ENCODE results near the gene SKA2. TPM values are rescaled to one million over a fixed set of nuclear protein-coding genes. Genes with fewer than 3 reads are reported as not detected.

The SKA2 gene, protein sequence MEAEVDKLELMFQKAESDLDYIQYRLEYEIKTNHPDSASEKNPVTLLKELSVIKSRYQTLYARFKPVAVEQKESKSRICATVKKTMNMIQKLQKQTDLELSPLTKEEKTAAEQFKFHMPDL
- 36.3 and 44.1 TPM in 2 replicates for total RNA-seq (2022)
- percentile 76 among the genes with signal in this experiment for Bru-seq, nascent RNA
- percentile 77 among the genes with signal in this experiment for BruChase-seq, experiment 1, labeled RNA remaining after a 6-hour chase
- BruChase-seq, experiment 2, labeled RNA remaining after a 2-hour chase: percentile 70 among the genes with signal in this experiment
- long read RNA-seq, transcript SKA2-201 (4 exons, 2,798 nt): major isoform, 16 of 41 reads
- long read RNA-seq, transcript SKA2-206 (3 exons, 595 nt): minor isoform, 9 of 41 reads
- long read RNA-seq, transcript SKA2-208 (2 exons, 533 nt): minor isoform, 5 of 41 reads
- long read RNA-seq, partial matches to known transcripts: 0 of 41 reads
- long read RNA-seq, other reads (novel, unspliced or antisense): 6 of 41 reads

DNA sequence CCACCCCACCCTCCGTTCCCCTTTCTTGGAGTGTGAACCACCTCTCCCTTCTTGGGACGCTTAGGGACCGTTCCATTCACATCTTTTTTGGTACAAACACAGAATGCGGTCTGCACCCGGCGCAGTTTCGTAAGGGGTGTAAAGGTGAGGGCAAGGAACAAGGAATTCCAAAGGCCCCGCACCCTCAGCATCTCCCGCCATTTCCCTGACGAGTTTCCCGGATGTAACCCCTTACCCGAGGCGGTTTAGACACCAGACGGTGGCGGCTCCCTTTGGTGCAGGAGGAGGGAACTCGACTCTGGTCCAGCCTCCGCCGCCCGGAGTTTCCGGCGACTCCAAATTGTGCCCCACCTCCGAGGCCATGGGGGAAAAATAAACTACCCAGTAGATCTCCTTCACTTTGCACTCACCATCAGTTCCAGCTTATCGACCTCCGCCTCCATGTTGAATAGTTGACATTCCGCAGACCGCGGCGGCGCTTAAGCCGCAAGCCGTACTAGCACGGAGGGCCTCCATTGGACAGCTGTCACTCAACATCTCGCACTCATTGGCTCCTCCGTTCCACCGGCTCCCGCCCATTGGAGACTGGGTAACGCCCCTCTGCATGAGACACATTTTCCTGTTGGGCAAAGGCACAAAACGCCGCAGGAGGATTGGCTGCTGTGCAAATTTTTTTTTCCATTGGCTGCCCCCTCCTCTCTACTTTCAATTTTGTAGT, at the start of gene SKA2:
Gene SKA2 (minus strand): TSS at position 466 of the 718 bp plus-strand sequence. CDS start 23 bp downstream, at position 443.
- TF ChIP-seq, protein P1, sequence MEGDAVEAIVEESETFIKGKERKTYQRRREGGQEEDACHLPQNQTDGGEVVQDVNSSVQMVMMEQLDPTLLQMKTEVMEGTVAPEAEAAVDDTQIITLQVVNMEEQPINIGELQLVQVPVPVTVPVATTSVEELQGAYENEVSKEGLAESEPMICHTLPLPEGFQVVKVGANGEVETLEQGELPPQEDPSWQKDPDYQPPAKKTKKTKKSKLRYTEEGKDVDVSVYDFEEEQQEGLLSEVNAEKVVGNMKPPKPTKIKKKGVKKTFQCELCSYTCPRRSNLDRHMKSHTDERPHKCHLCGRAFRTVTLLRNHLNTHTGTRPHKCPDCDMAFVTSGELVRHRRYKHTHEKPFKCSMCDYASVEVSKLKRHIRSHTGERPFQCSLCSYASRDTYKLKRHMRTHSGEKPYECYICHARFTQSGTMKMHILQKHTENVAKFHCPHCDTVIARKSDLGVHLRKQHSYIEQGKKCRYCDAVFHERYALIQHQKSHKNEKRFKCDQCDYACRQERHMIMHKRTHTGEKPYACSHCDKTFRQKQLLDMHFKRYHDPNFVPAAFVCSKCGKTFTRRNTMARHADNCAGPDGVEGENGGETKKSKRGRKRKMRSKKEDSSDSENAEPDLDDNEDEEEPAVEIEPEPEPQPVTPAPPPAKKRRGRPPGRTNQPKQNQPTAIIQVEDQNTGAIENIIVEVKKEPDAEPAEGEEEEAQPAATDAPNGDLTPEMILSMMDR (IDR thresholded peaks at IDR 0.05; ENCODE audit: unreplicated experiment): no peak
- Mint-ChIP-seq H3K27me3 (ENCODE audit: unreplicated experiment) (no peaks in the 10 kb centered on the region), H3K4me1 (ENCODE audit: low read depth, unreplicated experiment) (peaks cover 32% of the 10 kb centered on the region), H3K4me3 (ENCODE audit: low read depth, unreplicated experiment) (no peak within 1 kb of the TSS), H3K27ac (ENCODE audit: unreplicated experiment) (no peak within 1 kb of the TSS), H3K9me3 (ENCODE audit: low read depth, unreplicated experiment) (no peaks in the 10 kb centered on the region), H3K36me3 (ENCODE audit: insufficient read depth, unreplicated experiment) (peaks cover 5% of the 10 kb centered on the region)
- DNase-seq: peak; percentile 94
- CTCF ChIA-PET: interaction anchor here (1.3 kb wide), 1 partner anchor 48 kb away, joined by 6 read pairs; the partner anchor contains the start of gene TRIM37
- no TSS peak for BruUV-seq (replicated peaks)
- intact Hi-C loops (cut with micrococcal nuclease; ENCODE audit: unreplicated experiment): loop anchor here (10.0 kb wide), 1 partner anchor 50 kb away; the partner anchor contains the start of gene TRIM37

DNA sequence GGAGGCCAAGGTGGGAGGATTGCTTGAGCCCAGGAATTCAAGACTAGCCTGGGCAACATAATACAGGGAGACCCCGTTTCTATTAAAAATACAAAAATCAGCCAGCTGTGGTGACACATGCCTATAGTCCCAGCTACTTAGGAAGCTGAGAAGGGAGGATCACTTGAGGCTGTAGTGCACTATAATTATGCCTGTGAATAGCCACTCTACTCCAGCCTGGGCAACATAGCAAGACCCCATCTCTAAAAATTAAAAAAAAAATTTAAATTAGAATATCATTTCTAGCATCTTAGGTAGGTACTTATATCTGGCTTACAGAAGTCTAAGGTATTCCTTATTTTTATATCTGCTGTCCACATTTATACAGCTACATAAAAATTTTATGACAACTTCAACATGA, 47.3 kb upstream of the SKA2 start:
- Mint-ChIP-seq H3K36me3 (ENCODE audit: insufficient read depth, unreplicated experiment) (peaks cover 12% of the 10 kb centered on the region), H3K27me3 (ENCODE audit: unreplicated experiment) (no peaks in the 10 kb centered on the region), H3K27ac (ENCODE audit: unreplicated experiment) (no peak overlapping the region), H3K4me3 (ENCODE audit: low read depth, unreplicated experiment) (no peak overlapping the region), H3K9me3 (ENCODE audit: low read depth, unreplicated experiment) (no peaks in the 10 kb centered on the region), H3K4me1 (ENCODE audit: low read depth, unreplicated experiment) (no peaks in the 10 kb centered on the region)
- no peak for DNase-seq
- TF ChIP-seq, protein P1 (IDR thresholded peaks at IDR 0.05; ENCODE audit: unreplicated experiment): no peak
- CTCF ChIA-PET: interaction anchor here (0.6 kb wide), 1 partner anchor 72 kb away, joined by 3 read pairs; no protein-coding TSS in a partner anchor
- no TSS peak for BruUV-seq (replicated peaks)
- intact Hi-C loops (cut with micrococcal nuclease; ENCODE audit: unreplicated experiment): no loop called here

DNA sequence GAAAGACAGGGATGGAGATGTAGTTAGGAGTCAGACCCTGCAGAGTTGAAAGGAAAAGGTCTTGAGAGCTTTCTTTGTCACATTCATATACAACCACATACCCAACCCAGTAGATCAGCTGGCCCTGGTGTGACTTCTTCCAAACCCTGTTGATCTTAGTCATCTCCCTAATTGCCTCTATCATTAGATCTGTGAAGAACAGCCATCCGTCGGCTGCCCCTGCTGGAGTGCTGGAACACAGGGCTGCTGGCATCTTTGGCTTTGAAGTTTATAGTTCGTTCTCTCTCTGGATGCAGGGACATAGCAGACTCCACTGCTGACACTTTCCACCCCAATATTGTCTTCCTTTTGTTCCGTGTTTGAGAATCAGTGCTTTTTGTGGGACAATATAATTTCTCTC, 44.4 kb upstream of the SKA2 start:
- no peaks in the 10 kb centered on the region for H3K4me1 Mint-ChIP-seq (ENCODE audit: low read depth, unreplicated experiment)
- TF ChIP-seq, protein P1 (IDR thresholded peaks at IDR 0.05; ENCODE audit: unreplicated experiment): no peak
- H3K27me3 Mint-ChIP-seq (ENCODE audit: unreplicated experiment): no peaks in the 10 kb centered on the region
- H3K36me3 Mint-ChIP-seq (ENCODE audit: insufficient read depth, unreplicated experiment): peaks cover 12% of the 10 kb centered on the region
- no TSS peak for BruUV-seq (replicated peaks)
- H3K4me3 Mint-ChIP-seq (ENCODE audit: low read depth, unreplicated experiment): no peak overlapping the region
- no peak for DNase-seq
- CTCF ChIA-PET: no interaction called here
- no peak overlapping the region for H3K27ac Mint-ChIP-seq (ENCODE audit: unreplicated experiment)
- H3K9me3 Mint-ChIP-seq (ENCODE audit: low read depth, unreplicated experiment): no peaks in the 10 kb centered on the region
- intact Hi-C loops (cut with micrococcal nuclease; ENCODE audit: unreplicated experiment): no loop called here

DNA sequence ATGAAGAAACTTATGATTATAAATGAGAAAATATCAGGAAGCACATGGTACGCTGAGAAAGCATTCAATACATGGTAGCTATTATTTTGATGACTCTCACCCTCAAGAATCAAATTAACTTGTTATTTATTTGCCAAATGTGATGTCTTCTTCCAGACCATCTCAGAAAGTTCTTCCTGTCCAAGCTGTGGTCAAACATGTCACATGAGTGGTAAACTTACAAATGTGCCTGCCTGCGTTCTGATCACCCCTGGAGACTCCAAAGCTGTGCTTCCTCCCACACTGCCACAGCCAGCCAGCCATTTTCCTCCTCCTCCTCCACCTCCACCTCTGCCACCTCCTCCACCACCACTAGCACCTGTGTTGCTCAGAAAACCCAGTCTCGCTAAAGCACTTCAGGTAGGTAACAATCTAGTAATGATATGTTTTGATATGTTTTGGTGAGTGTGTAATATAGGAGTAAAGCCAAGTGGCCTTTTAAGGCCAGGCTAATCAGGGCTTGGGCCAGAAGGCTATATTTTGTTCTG, 38.4 kb upstream of the SKA2 start:
- intact Hi-C loops (cut with micrococcal nuclease; ENCODE audit: unreplicated experiment): no loop called here
- Mint-ChIP-seq H3K36me3 (ENCODE audit: insufficient read depth, unreplicated experiment) (no peaks in the 10 kb centered on the region), H3K9me3 (ENCODE audit: low read depth, unreplicated experiment) (no peaks in the 10 kb centered on the region), H3K4me3 (ENCODE audit: low read depth, unreplicated experiment) (no peak overlapping the region), H3K4me1 (ENCODE audit: low read depth, unreplicated experiment) (no peaks in the 10 kb centered on the region), H3K27ac (ENCODE audit: unreplicated experiment) (no peak overlapping the region), H3K27me3 (ENCODE audit: unreplicated experiment) (no peaks in the 10 kb centered on the region)
- CTCF ChIA-PET: no interaction called here
- no TSS peak for BruUV-seq (replicated peaks)
- TF ChIP-seq, protein P1 (IDR thresholded peaks at IDR 0.05; ENCODE audit: unreplicated experiment): no peak
- no peak for DNase-seq

Measured in Calu3 (cell line).